Measurements from ENCODE around the gene WBP2NL. TPM values are rescaled to one million over a fixed set of nuclear protein-coding genes. Genes with fewer than 3 reads are reported as not detected.

The WBP2NL gene
- total RNA-seq, 1 donor from 2014 or later = 2.8 TPM

DNA sequence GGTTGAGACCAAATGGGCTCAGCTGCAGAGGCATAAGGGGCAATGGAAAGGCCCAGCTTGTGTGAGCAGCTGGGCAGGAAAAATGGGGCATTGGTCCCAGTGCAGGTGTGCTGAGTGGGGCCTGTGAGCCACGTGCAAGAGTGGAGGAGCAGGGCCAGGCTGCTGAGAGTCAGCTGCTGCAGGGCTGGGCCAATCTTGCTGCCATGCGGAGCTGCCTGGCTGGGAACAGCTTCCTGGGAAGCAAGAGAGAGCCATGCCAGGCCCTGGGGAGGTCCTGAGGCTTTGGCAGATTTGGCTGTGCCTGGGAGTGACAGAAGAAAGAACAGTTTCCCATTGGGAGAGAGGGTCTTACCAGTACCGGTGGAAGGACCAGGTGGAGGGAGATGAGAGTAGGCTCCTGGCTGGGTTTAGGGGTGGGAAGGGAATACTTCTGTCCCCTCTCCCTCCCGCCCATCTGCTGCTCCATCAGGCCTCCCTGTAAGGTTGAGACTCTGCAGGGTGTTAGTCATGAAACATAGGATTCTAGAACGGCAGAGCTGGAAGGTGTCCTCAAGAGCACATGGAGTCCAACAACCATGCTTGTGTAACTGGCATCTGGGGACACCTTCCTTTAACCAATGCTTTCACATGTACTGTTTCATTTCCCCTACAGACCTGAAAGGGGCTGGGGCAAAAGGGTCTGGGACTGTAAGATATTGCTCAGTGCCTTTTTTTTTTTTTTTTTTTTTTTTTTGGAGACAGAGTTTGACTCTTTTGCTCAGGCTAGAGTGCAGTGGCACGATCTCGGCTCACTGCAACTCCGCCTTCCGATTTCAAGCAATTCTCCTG, 19.0 kb upstream of the WBP2NL start:
- DNase-seq = no peak

DNA sequence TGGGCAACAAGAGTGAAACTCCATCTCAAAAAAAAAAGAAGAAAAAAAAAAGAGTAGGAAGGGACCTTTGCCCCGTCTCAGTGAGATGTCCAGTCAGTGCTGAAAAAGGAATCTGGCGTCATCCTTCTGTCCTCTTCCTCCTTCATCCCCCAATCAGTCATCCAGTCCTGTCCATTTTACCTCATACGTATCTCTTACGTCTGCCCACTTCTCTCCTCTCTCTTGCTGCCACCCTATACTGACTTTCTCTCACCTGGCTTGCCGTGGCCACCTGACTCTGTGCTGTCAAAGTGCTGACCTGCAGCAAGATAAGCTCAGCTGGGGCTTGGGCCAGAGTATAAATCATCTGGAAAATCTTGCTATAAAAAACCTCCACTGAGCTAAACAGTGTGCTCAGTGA, 15.7 kb upstream of the WBP2NL start:
- DNase-seq = no peak

DNA sequence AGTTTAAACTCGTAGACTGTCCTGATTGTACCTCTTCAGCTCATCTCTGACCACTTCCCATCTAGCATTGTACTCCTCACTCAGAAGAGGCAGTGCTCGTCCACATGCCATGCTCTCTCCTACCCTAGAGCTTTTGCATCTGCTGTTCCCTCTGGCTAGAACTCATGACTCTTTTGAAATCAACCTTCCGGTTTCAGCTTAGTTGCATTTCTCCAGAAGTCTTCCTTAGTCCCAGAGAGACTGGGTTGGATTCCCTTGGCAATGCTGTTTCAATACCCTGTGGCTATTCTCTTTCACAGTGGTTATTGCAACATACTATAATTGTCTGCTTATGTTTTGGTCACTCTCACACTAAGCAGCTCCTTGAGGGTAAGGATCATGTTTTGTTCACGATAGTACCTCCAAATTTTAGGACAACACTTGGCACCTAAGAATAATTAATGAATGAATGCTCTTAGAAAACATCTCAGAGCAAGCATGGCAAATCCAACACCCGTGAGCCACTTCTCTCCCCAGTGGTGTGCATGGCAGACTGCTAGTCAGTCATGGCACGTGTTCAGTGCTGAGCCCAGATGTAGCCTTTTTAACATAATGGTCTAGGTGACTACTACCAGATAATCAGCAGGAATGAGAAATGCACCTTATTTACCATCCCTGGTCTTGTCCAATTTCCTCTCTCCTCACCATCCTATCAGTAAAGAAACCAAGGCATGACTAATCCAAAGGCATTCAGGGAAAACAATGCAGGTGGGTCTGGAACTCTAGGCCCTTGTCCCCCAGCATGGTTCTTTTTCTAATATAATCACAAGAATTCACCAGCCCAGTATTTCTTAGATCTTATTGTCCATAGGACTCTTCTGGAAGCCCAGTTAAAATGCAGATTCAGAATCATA, 14.8 kb upstream of the WBP2NL start:
- no peak for DNase-seq

DNA sequence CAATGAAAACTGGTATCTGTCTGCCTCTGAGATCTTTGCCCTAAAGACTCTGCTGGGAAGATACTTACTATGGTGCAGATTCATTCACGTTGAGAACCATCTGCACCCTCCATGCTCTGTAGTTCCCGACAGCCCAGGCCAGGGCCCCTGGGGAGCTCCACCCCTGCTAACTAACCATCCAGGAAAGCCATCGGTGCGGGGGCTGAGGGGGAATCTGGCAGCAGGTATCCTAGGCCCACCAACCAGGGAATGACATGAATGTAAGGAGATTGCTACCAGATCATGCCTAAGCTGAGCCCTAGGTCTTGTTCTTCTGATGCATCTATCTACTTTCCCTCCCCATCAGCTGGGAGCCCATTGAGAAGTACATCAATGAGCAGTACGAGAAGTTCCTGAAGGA, 11.3 kb upstream of the WBP2NL start:
- DNase-seq = no peak

DNA sequence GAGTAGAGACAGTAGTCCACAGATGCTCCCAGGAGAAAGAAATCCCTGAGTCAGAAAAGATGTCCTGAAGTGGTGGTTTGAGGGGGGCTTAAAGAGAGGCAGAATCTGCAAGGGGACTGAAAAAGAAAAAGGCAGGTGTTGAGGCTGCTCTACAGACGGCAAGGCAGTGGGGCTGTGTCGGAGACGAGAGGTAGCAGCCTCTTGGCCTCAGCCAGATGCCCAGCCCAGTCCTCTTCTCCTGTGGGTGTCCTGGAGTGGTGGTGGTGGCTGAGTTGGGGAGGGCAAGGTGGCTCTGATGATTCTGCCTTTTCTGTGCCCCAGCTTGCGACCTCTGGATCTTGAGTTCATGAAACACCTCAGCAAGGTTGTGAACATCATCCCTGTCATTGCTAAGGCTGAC, 9.3 kb upstream of the WBP2NL start:
- no peak for DNase-seq

DNA sequence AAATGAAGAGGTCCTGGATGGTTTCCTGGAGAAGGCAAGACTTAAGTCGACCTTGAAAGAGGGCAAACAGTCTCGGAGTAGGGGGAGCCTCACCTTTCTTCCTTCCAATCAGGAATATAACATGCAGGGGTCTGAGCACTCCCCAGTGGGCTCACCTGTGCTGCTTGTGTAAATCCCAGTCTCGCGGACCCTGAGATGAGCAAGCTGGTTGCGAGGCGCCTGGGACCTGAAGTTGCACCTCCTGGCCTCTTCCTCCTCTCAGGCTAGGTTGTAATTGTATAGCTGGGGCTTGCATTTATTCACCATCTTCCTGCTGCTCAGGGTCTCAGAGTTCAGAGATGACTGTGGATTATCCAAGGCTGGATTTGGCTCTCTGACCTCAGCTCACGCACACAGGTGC, 7.5 kb upstream of the WBP2NL start:
- no peak for DNase-seq

DNA sequence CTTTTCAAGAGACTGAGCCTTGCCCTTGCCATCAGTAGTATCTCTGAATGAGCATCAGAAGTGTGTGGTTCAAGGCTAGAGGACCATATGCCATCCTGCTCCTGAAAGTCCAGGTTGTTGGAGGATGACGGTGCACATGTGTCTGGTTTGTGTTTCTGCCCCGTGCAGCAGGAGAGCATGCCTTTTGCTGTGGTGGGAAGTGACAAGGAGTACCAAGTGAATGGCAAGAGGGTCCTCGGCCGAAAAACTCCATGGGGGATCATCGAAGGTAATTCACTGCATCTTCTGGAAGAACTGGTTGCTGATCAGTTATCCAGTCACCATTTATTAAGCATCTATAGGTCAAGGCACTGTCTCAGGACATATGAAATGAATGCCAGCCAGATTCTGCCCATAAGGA, 6.1 kb upstream of the WBP2NL start:
- no peak for DNase-seq

DNA sequence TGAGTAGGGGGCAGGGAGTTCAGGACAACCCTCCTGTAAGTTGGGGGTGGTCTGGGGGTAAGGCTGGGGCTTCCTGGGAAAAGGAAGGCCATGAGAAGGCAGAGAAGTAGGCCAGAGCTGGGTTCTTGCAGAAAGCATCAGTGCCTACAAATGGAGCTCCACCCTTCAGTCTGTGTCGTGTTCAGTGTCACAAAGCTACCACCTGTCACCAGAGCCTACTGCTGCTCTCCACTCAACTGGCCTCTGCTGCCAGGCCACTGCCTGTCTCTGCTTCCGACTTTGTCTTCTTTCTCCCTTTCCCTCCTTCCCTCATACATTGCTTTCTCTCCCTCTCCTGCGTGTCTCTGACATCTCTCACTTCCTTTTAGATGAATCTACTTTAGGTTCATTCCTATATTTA, 3.4 kb upstream of the WBP2NL start:
- DNase-seq = no peak

DNA sequence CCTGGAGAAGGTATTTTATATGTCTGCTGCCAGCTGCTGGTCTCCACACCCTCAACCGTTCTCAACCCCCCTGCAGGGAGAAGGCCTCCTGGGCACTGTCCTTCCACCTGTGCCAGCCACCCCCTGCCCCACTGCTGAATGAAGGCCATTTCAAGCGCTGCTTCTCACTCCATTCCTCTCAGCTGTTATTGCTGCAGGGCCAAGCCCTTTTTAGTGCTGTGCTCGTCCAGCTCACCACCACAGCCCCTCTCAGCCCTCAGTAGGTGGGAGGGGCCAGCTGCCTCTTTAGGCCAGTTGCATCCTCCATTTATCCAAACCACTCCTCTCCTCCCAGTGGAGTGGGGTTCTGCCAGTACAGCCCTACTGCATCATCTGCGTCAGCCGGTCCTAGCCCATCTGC, 1.8 kb upstream of the WBP2NL start:
- no peak for DNase-seq

DNA sequence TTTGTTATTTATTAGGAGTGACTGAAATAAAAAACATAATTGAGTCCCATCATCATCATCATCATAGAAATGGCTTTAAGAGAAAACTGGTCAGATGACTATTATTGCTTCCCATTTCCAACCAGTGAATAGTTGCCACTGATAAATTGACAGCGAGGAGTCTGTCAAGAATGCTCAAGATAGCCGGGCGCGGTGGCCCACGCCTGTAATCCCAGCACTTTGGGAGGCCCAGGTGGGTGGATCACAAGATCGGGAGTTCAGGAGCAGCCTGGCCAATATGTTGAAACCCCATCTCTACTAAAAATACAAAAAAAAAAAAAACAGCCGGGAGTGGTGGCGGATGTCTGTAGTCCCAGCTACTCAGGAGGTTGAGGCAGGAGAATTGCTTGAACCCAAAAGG, 1.9 kb downstream of the WBP2NL start:
- DNase-seq = no peak

DNA sequence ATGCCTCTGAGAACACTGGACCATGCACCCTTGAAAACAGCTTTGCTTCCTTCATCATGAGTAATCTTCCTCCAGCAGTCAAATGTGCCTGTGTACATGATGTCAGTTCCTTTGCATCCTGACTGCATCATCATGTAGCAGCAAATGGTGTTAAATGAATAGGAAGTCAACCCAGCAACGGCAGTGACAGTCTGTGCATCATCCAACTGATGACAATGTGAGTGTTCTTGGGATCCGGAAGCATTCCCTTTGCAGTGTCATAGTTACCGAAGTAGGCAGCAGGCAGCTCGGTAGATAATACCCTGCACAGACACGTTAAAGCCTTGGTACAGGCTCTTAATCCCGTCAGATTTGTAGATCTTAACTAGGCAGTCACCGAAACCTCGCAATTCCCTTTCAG, 2.5 kb downstream of the WBP2NL start:
- DNase-seq = no peak

DNA sequence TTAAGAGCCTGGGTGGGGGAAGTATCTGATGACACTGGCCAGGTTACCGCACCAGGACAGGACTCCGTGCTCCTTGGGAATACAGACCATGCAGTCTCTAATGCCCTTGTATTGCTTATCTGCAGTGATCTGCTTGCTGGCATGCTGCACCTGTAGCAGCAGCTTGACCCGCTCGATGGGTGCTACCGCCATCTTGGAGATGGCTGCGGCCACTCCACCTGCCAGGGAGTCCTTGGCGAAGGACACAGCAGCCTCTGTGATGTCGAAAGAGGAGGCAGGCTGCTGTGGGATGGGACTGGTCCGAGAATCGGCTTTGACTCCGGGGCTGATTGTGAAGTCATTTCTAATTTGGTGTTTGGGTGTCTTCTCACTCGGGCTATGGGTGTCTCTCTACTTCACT, 3.1 kb downstream of the WBP2NL start:
- DNase-seq = no peak

DNA sequence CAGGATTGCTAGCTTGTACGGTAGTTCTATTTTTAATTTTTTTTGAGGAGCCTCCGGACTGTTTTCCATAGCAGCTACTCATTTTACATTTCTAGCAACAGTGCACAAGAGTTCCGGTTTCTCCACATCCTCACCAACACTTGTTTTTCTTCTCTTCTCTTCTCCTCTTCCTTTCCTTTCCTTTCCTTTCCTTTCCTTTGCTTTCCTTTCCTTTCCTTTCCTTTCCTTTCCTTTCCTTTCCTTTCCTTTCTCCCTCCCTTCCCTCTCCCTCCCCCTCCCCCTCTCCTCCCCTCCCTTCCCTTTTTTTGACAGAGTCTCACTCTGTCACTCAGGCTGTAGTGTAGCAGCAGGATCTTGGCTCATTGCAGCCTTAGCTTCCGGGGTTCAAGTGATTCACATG, 9.3 kb downstream of the WBP2NL start:
- no peak for DNase-seq

DNA sequence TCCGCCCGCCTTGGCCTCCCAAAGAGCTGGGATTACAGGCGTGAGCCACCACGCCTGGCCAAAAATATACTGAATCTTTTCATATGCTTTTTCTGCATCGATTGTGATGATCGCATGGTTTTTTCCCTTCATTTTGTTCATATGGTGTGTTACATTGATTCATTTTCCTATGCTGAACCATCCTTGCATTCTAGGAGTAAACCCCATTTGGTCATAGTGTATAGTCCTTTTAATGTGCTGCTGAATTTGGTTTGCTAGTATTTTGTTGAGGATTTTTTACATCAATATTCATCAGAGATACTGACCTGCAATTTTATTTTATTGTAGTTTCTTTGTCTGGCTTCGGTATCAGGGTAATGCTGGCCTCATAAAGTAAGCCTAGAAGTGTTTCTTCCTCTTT, 12.2 kb downstream of the WBP2NL start:
- DNase-seq = no peak

DNA sequence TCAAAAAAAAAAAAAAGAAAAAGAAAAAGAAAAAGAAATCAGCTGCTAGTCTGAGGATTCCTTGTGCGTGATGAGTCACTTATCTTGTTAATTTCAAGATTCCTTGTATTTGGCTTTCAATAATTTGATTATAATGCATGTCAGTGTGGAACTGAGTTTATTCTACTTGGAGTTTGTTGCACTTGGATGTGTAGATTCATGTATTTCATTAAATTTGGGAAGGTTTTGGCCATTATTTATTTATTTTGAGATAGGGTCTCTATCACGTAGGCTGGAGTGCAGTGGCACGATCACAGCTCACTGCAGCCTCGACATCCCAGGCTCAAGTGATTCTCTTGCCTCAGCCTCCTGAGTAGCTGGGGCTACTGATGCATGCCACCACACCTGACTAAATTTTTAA, 14.8 kb downstream of the WBP2NL start:
- no peak for DNase-seq

DNA sequence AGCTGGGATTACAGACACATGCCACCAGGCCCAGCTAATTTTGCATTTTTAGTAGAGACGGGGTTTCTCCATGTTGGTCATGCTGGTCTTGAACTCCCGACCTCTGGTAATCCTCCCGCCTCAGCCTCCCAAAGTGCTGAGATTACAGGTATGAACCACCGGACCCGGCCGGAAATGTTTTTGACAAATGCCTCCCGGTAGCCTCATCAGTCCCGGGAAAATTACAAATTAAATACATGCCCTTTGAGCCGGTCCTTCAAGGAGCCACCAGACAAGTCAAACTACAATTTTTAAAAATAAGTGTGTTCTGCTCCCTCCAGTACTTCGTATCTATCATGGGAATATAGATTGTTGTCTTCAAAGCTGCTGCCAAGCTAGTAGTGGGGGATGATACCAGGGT, 17.5 kb downstream of the WBP2NL start:
- DNase-seq = no peak

DNA sequence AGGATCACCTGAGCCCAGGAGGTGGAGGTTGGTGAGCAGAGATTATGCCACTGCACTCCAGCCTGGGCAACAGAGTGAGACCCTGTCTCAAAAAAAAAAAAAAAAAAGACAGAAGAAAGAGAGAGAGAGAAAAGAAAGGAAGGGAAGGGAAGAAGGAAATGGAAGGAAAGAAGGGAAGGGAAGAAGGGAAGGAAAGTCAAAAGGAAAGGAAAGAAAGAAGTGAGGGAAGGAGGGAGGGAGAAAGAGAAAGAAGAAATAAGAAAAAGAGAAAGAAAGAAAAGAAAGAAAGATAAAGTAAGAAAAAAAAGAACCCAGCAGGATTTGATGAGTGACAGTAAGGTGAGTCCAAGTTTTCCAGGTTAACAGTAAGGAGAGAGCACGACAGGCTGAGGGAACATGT, 19.6 kb downstream of the WBP2NL start:
- no peak for DNase-seq

DNA sequence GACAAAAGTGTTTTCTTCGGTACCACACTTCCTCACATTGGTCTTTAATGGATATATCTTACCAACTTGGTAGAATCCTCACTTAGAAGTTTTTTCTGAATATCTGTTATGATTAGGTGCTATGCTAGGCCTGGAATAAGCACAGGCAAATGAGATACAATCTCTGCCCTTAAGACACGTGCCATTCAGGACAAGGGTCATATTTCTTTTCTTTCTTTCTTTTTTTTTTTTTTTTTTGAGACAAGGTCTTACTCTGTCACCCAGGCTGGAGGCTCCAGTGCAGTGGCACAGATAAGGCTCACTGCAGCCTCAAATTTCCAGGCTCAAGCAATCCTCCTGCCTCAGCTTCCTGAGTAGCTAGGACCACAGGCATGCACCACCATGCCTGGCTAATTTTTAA, 23.0 kb downstream of the WBP2NL start:
- no peak for DNase-seq

DNA sequence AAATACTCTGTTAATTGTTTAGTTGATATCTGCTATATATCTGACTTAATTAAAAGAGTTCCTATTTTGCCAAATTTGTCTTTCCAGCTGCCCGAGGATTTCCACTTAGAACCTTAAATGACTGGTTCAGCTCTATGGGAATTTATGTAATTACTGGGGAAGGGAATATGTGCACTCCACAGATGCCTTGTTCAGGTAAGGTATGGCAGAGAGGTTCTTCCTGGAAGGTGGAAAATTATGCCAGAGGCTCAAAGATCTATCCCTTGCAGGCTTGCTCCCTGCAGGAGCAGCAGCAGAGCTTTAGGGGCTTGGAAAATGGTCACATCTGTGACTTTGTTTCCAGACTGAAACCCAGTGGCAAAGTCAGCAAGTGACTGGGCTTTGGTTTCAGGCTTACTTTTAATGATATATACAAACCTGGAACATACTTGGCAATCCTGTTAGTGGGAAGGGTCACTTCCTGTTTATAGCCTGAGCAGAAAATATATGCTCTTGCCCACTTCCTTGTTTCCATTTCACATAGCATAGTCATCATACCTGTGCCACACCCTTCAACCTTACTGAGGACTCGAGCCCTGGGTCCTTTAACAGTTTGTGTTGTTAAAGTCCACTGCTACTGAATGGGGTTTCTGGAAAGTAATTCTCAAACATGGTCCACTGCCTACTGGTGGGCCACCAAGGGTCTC, 23.7 kb downstream of the WBP2NL start:
- no peak for DNase-seq

DNA sequence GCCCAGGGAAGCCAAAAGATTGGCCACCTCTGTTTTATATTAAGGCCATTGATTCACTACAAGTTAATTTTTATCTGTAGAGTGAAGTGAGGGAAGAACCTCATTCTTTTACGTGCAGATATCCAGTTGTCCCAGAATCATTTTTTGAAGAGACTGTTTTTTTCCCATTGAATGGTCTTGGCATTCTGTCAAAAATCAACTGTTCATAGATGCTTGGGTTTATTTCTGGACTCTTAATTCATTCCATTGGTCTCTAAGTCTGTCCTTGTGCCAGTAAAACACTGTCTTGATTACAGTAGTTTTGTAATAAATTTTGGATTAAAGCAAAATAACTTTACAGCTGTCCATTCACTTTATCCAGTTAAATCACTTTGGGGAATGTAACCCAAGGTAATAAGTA, 26.8 kb downstream of the WBP2NL start:
- no peak for DNase-seq

DNA sequence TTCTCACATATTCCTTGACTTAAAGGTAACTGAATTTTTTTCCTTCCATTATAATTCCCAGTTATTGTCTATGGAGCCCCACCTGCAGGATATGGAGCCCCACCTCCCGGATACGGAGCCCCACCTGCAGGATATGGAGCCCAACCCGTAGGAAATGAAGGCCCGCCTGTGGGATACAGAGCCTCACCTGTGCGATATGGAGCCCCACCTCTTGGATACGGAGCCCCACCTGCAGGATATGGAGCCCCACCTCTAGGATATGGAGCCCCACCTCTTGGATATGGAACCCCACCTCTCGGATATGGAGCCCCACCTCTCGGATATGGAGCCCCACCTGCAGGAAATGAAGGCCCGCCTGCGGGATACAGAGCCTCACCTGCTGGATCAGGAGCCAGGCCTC, 28.1 kb downstream of the WBP2NL start:
- no peak for DNase-seq

DNA sequence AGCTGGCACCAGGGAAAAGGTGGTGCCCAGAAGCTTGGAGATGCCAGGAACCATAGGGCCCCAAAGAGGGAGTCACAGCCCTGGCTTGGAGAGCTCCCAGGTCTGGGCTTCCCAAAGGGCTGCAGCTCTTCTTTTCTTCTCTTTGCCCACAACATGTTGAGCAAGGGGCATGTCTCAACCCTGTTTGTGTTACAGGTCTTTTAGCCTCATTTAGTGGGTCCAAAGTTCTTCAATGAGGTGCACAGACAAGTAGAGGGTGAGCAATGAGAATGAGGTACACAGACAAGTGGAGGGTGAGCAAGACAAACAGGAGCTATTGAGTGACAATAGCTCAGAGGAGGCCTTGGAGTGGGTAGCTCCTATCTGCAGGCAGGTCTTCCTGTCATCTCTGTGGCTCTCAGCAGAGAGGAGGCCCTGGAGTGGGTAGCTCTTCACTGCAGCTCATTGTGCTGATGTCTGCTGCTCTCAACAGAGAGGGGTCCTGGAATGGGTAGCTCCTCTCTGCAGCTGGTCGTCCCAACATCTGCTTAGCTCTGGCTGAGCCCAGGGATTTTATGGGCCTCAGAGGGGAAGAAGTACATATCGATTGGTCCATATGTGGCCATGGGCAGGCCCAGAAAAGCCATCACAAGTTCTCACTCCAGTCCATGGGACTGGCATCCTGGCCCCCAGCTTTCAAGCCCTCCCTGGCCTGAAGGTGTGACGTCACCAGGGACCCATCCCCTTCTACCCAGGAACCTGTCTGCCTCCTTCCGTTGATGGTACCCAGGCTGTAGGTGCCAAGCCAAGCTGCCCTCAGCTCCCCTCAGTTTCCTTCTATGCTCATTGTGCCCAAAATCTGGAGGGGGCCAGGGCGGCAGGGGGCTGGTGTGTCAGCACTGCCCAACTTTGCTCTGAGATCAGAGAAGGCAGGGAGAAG, 34.9 kb downstream of the WBP2NL start:
- no peak for DNase-seq
